SH-SY5Y (cell line): ENCODE measurements around the gene TECPR2.

Source experiments
- GATA2 ChIP-seq: IDR thresholded peaks from 2 replicates; pipeline ENCODE4 v1.6.1; 2011; ENCODE audit warnings: mild to moderate bottlenecking, low read depth, low read length
- GATA3 ChIP-seq: IDR thresholded peaks from 2 replicates; pipeline ENCODE4 v1.6.1; 2011; ENCODE audit warnings: low read depth, mild to moderate bottlenecking, low read length, moderate library complexity

DNA sequence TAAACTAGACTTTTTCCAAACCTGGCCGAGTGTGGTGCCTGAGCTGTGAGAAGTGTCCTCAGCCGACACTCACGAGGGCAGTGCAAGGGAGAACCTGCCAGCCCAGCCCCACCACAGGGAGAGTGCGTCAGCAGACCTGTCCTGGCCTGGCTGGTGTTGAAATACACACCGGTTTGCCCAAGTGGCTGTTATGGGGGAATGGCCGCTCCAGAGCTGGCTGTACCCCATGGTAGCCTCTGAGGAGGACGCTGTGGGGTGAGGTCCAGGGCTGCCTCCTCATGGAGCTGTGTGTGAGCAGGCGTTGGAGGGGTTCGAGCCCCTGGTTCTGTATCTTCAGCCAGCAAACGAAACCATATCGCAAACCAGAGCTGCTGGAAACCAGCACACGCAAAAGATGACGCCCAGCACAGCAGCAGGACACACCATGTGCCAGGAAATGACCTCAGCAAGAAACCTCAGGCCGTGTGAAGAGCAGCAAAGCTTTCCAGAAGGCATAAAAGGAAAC lies 137.5 kb downstream of the TECPR2 start:
- TF ChIP-seq GATA2 (no peak), GATA3 (no peak)
